HG03135 (cell line): ENCODE results near the gene DCST2.
A peak's percentile ranks its signal among the peaks of the same experiment; 100 is the strongest.

Experiments
- ATAC-seq: cut with Tn5 transposase; IDR thresholded peaks from one replicate; pipeline ENCODE4 v1.9.1; 2021; ENCODE audit warnings: mild to moderate bottlenecking, moderate library complexity; ENCODE audit not compliant: unreplicated experiment

Gene DCST2

GRCh38 chr1:155050560-155051341, 17.2 kb upstream of the DCST2 start, which contains the start of gene ADAM15:
Gene ADAM15, plus strand, starts transcription at chr1:155051316. Its CDS starts 71 bp downstream, at chr1:155051387.
- peak; percentile 48 for ATAC-seq

- no peak for ATAC-seq
Observed at GRCh38 chr1:155049651-155050559, 16.3 kb upstream of the DCST2 start.

DNA sequence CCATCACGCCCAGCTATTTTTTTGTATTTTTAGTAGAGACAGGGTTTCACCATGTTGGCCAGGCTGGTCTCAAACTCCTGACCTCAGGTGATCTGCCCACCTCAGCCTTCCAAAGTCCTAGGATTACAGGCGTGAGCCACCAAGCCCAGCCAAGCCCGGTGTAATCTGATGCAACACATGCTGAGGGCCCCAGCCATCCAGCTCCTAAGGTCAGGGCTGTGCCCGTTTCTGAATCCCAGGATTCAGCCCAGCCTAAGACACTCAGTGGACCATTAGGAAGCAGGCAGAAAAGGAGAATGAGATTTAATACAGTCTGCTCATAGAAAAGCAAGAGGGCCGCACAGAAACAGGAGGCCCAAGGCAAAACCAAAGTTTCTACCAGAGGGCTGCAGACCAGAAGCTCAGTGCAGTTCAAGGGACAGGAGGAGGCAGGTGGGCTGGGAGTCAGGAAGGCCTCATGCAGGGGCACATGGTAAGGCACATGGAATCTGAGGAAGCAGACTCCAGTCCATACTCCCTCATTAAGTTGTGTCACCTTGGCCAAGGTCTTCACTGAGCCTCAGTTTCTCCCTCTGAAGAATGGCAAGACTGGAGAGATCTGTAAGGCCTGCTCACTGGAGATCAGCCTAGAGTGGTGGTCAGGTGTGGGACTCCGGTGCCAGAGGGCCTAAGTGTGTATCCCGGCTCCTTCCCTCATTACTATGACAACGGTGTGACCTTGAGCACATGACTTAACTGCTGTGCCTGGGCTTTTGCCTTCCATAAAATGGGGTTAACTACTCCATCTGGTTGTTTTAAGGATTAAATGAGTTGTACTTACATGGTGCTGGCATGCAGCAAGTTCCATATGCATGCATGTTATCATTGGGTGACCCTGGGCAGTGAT, 15.1 kb upstream of the DCST2 start:
- no peak for ATAC-seq

DNA sequence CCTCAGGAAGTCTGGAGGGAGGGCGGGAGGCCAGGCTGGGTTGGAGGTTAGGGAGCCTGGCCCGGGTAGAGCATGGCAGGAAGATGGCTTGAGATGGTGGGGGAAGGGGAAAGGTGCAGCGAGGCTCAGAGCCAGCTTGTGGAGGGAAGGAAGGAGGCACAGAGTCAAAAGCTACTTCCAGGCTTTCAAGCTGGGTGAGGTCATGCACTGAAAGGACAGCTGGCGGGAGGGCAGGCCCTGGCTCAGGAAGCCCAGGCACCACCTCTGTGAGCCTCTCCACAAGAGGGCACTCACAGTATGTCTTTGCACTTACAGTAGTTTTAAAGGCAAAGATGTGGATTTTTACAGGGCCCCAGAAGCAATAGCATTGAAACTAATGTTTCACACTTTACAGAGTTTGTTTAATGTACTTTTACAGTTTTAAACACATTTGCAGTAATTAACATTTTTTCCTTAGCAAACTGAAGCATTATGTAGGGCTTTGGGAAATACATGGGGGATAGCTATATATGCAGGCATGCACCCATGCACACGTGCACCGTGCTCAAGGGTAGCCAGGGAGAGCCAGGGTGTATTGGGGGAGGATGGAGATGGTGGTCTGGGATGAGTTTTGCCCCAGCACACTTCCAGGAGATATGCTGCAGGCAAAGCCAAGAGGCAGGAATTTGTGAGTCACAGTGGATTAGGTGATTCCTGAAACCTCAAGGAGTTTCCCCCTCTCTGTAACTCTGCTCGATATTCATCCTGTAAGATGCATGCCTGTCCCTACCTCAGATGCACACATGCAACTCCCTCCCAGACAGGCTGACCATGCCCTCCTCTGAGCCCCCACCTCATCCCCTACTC, 11.5 kb upstream of the DCST2 start:
- no peak for ATAC-seq

DNA sequence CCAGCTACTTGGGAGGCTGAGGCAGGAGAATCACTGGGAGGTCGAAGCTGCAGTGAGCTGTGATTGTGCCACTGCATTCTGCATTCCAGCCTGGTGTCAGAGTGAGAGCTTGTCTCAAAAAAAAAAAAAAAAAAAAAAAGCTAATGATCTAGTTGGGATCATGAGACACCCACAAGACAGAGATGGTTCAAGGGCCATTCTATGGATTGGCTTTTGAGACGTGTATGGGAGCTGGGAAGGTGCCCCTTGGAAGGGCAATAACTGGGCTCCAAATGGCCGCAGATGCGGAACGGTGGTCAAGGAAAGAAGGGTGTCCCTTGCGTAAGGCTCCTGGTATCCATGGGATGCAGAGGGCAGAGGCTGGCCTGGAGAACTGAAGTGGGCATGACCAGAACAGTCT, 10.8 kb upstream of the DCST2 start:
- no peak for ATAC-seq

DNA sequence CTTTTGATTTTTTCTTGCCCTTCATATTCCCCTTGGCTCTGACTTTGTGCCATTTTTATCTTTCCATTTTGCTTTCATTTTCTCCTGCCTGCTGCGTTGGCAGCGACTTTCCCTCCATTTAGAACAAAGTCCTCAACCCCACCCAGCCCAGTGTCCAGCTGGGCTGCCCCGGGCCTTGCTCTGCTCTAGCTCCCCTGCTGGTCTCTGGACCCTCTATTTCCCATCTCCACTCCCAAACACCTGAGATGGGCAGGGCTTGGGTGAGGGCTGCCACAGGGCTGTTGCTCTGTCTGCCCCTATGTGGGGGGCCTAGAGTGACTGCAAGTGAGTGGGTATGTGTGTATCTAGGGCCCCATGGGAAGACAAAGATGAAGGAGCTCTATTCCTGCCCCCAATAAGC, 10.2 kb upstream of the DCST2 start:
- no peak for ATAC-seq

GRCh38 chr1:155043301-155043702, 9.7 kb upstream of the DCST2 start:
- ATAC-seq = no peak

GRCh38 chr1:155042789-155043188, 9.2 kb upstream of the DCST2 start:
- ATAC-seq = no peak

- no peak for ATAC-seq
Observed at GRCh38 chr1:155040358-155041093, 6.9 kb upstream of the DCST2 start.

- no peak for ATAC-seq
Observed at GRCh38 chr1:155039308-155039669, 5.7 kb upstream of the DCST2 start.

DNA sequence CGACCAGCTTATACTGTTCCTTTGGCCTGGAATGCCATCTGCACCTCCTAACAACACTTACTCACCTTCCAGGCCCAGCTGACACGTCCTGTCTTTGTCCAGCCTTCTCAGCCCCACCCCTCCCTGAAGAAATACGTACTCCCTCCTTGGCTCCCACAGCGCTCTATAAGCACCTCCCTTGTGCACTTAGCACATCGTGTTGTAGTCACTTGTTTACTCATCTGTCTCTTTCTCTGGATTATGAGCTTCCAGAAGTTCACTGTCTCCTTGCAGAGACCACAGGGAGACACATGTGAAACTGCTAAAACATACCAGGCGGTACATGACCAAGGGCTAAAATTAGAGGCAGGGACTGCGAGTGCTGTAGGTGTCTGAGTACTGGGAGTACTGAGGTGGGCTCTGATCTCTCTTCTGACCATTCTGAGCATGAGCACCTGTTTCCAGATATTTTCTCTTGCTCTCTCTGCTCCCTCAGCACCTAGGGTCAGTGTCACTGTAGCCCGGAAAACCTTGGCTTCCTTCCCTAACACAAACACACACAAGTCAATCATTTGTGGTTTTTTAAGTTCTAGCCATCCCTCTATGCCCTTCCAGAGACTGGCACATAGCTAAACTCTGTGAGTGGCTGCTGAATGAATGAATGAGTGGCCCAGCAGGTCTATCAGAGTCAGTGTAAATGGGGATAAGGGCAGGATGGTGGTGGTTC, 5.2 kb upstream of the DCST2 start:
- no peak for ATAC-seq

DNA sequence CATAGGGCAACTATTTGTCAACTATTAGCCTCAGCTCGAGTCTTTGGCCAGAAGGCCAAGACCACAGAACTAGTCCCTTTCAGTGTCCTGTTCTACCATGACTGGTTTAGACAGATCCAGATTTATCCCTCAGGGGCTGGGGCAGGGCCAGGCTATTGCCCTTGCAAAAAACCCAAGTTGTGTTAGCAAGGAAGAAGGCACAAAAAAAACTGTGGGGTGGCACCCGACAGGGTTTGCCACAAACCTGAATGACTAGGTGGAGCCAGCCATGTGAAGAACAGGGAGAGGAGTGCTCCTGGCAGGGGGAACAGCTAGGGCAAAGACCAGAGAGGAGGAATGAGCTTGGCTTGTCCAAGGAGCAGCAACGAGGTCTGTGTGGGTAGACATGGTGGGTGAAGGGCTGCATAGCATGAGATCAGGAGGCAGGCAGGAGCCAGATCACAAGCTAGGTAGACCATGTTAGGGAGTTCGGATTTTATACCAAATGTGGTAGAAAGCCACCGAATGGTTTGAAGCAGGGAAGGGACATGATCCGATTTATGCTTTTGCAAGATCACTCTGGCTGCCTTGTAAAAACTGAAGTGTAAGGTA, 4.4 kb upstream of the DCST2 start:
- no peak for ATAC-seq

DNA sequence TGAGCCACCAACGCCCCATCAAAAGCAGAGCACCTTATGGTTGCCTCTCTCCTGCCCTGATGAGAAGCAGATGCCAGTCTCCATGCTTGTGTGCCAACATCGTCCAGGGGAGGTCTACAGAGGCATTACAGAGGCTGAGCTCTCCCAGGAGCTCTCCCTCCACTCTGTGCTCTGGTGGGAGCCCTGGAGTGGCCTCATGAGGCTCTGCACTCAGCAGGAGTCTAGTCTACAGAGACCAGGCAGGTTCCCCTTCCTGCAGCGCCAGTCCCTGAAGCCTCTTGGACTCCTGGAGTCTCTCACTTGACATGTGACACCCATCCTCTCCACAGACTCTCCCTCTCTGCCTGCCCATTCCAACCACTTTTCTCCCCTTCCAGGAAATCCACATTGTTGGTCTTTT, 3.5 kb upstream of the DCST2 start:
- ATAC-seq = no peak

DNA sequence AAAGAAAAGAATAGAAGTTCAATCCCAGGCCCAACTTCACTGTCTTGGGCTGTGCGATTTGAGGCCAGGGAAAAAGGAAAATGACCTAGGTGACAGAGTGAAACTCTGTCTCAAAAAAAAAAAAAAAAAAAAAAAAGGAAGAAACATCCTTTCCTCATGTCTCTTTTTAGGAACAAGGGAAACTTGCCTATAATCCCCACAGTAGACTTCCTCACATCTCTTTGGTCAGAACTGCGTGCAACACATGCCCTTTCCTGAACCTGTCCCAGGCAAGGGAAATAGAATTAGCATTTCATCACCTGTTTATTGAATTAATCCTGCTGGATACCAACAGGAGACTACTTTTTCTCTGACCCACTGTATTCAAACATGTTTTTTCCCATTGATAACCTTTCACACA, 2.4 kb upstream of the DCST2 start:
- ATAC-seq = no peak

DNA sequence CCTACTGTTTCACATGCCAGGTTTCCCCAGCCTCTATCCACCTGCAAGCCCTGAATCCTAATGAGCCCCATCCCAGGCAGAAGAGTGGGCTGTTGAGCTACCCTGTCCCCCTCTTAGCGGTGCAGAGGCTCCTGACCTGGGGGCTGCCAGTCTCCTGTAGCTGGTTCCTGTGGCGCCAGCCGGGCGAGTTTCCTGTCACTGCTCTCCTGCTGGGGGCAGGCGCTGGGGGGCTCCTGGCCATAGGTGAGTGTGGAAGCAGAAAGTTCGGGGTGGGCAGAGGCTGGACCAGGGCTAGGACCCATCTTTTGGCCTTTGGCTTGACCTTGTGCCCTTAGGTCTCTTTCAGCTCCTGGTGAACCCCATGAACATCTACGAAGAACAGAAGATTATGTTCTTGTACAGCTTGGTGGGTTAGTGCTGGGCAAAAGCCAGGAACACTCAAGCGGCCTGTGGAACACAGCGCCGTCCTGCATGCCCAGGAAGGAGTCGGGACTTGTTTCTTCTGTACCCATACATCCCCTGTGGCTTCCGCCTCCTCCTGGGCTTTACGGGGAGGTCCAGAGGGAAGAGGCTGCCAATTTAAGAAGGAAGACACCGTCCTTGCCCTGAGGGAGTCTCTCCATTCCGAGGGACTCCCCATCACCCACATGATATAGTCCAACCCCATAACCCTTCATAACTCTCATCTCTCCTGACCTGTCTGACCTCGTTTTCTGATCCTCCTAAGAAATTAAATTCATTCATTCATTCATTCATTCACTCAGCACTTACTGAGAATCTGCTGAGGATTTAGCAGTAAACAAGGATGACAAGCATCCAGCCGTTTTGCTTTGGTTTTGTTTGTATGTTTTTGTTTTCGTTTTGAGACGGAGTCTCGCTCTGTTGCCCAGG, 982 bp upstream of the DCST2 start:
- no peak for ATAC-seq

DNA sequence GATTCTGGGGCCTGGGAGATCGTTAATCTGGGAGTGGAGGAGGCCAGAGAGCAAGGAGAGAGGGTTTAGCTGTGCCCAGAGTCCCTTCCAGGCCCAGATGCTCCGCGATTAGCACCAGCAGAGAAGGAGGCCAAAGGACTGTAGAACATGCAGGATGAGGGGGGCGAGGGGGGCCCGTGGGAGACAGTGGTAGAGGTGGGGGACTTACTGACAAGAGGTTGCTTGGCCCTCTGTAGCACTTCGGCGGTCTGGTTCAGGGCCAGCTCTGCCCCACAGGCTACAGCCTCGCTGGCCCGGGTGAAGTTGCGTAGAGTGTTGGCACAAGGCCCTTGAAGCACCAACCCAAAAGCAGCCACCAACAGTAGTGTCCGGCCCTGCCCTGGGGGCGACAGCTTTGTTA, 695 bp downstream of the DCST2 start:
- ATAC-seq = no peak

GRCh38 chr1:155030899-155031298, 2.7 kb downstream of the DCST2 start:
- no peak for ATAC-seq
